Eye (tissue), 1 donor: ENCODE data around the gene GRIA1.

Source experiments
- DNase-seq: peaks from one replicate; pipeline ENCODE4 v3.0.0-alpha.2; 2015

The GRIA1 gene

DNA sequence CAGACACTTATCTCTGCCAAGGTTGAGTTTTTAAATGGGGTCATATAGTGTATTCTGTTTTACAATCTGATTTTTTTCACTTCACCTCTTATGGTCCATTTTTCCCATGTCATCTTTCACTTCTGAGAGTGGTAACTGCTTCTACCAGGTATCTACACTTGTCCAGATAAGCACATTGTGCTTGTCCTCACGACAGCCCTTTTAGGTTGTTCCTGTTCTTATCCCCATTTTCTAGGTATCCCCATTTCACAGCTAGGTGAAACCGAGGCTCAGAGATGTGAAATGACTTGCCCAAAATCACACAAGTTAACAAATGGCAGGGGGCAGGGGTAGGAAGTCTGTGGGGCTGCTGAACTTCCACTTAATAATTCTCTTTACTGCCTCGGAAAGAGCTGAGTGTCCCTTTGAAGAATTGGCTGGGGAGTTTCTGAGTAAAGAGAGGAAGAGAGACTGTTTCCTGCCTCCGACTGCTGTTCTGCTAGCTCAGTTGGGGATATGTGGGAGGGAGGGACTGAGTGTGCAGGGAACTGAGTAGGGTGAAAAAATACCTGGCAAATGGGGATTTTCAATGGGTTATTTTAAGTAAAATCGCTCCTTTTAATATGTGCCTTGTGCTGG, 255.4 kb downstream of the GRIA1 start:
- DNase-seq, result no peak

DNA sequence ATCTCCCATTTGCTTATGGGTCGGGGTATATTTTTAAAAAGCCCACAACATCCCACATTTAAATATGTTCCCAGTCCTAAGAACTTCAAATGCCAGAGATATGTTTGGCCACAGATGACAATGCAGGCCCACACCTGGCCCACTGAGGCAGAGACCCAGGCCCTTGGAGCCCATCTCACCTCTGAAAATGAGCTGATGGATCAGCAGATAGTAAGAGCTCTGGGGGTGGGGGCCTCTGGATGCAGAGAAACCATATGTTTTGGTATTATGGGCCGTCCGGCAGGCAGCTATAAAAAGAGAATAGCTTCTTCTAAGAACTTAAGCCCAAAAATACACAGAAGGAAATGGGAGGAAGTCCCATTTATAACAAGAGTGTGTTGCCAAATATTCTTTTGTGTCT, 256.0 kb downstream of the GRIA1 start:
- no peak for DNase-seq

DNA sequence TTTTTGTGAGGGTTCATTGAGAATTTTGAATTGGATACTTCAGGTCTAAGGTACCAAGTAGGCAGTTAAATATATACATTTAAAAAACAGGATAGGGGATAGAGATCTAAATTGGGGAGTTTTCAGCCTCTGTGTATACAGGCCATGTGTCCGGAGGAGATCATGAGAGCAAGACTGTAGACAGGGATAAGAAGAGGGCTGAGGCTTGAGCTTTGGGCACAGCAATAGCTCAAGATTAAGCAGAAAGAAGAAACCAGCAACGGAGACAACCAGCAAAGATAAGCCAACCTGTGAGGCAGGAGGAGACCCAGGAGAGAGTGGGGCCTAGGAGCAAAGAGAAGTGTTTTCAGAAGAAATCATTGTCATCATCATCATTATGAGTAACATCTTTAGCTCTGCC, 258.4 kb downstream of the GRIA1 start:
- no peak for DNase-seq

DNA sequence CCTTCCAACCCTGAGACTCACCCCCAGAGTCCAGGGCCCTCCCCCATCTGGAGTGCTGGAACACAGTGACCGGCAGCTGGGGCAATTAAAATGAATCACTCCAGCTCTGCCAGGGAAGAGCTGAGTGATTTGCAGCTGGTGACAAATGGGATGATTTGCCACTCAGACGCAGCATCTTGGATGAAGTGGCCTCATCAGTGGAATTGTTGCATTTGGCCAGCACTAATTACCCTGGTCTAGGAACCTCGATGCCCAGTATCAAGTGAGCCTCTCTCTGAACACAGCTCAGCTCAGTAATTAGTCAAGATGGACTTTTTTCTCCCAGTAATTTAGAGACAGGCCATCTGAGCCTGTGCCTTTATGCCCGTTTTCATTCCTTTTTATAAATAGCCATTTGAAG, 259.5 kb downstream of the GRIA1 start:
- peak; percentile 83 for DNase-seq

DNA sequence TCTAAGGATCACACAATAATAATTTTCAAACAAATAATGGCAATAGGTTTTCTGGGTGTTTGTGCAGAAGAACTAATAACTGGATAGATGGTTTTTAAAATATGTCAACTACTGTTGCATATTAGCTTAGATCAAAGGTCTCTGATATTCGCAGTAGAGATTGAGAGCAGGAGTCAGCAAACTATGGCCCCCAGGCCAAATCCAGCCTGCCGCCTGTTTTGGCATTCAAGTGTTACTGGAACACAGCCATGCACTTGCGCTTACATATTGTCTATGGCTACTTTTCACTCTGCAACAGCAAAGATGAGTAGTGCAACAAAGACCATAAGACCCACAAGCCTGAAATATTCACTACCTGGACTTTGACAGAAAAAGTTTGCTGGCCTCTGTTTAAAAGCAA, 260.8 kb downstream of the GRIA1 start:
- no peak for DNase-seq

DNA sequence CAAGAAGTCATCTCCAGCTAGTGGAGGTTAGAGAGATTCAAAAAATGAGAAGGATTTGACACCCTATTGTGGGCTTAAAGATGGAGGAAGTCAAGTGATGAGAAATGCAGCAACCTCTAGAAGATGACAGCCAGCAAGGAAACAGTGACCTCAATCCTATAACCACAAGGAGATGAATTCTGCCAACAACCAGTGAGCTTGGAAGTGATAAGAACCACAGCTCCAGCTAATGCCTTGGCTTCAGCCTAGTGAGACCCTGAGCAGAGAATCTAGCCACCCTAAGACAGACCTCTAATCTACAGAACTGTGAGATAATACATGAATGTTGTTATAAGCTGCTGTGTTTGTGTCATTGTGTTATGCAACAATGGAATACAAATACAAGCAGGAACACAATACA, 262.4 kb downstream of the GRIA1 start:
- no peak for DNase-seq

DNA sequence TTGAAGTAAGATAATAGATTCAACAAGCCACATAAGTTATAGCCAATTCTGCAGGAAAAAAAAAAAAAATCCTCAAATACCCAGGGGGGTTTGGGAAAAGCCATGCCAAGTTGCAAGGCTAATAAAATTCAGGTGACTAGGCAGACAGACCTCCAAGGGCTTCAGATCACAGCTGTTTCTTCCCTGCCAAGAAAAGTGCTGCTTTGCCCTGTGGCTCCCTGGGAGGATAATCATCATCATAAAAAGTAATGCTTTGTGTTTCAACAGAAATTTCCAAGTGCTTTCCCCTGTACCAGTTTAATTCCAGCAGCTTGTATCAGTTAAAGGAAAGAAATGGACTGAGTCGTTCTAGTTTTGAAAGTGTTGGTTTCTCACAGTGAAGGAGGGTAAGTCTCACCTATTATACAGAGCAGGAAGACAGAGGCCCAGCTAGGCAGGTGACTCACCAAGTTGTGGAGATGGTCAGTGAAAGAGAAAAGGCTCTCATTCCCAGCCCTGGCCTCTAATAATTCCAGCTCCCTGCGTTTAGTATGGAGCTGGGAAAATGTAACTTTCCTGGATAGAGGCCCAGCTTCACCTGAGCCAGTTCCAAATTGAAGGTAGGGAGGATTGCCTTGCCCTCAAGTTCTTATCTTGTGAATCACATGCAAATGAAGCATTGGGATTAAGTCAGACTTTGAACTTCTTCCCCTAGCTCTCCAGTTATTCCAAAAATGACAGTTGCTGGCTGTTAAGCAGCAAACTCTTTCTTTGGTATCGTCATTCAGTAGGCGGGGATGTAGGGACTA, 263.4 kb downstream of the GRIA1 start:
- DNase-seq, result no peak

DNA sequence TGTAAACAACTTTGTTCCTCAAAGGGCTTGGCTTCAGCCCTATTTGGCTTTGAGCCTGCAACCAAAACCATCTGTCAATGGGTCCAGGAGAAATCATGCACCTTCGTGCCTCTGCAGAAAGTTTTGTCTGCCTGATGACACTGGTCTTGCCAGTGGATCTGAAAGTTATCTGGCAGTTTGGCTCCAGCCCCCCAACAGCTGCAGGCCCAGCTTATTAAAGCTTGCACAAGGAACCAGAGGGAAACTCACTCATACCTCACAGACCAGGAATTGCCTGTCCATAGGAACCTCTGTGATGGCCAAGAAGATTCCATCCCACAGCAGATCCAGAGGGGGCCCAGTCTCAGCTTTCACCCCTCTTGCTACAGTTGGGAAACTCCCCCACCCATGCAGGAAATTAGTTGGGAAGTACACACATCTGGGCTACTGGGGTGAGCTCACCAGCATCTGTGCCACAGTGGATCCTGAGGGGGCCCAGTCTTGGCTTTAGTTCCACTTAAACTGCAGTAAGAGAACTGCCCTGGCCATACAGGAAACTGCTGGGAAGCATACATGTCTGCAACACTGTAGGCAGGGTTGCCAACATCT, 265.5 kb downstream of the GRIA1 start:
- no peak for DNase-seq

DNA sequence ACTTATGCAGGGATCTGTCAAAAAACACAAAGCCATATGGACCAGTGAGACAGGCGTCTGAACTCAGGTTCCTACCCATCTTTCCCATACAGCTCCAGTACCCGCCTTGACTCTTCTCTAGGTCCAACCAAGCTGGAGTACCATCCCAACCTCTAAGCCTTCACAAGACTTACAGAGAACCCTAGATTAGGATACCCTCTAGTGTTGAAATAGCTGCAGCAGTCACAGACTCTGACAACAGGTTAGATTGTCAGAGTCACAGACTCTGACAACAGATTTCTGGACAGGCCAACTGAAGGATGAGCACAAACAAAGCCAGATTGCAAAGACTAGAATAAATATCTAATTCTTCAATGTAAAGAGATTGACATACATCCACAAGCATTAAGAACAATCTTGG, 266.1 kb downstream of the GRIA1 start:
- no peak for DNase-seq

DNA sequence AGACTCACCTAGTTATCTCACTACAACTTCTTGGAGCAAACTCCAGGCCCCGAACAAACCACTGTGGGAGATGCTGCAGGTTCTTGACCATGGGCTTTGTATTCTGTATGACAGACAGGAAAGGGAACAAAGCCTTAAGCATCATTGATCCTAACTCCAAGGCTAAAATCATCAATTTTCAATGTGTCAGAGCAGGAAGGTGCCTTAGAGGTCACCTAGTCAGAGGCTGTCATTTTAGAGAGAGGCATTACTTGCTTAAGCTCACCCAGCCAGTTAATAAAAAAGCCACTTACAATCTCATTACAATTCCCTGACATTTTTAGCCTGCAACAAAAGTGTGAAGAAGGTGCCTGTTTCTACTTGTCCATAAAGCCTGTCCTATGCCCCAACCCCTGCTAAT, 275.5 kb downstream of the GRIA1 start:
- DNase-seq, result no peak

DNA sequence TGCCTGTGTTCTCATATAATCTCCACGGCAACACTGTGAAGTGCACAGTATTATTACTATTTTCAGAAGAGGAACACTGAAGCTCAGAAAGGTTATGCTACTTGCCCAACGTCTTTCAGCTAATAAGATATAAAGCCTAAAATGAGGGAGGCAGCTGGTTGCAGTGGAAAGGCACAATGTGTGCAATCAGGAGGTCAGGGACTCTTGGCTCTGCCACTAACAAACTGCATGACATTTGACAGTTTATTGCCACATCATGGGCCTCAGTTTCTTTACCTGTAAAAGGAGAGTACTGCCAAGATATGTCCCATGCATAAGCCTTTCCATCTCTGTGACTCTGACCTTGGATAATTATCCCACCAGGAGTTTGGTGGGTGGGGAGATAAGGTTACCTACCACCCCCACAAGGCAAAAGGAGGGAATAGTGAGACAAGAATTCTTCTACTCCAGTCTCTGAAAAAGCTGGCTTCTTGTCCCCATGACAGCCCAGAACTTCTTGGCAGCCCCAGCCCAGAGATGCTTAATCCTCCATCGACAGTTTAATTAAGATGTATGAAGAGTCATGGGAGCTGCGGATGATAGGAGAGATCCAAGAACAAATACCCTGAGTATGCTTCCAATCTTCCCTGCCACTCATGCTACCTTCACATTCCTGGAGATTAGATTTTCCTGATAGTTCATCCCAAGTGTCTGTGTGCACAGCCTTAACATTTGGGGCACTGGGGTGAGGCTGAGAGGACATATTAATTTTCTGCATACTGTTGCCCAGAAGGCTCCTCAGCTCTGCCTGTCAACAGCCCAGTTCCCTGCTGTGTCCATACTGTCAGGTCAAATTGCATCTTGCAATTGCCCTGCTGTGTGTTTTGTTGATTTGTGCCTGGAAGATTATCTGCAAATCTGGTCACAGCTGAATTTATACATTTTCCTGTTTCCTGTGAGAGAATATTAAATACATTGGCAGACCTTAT, 277.0 kb downstream of the GRIA1 start:
- peak; percentile 79 for DNase-seq

DNA sequence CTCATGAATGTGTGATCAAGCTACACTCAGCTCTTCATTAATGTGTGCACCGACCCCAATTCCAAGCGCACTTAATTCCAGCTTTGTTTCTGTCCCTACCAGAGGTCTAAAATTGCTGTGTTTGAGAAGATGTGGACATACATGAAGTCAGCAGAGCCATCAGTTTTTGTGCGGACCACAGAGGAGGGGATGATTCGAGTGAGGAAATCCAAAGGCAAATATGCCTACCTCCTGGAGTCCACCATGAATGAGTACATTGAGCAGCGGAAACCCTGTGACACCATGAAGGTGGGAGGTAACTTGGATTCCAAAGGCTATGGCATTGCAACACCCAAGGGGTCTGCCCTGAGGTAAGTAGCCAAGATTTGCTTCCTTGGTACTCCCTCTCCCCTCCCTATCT, 279.6 kb downstream of the GRIA1 start:
- no peak for DNase-seq

DNA sequence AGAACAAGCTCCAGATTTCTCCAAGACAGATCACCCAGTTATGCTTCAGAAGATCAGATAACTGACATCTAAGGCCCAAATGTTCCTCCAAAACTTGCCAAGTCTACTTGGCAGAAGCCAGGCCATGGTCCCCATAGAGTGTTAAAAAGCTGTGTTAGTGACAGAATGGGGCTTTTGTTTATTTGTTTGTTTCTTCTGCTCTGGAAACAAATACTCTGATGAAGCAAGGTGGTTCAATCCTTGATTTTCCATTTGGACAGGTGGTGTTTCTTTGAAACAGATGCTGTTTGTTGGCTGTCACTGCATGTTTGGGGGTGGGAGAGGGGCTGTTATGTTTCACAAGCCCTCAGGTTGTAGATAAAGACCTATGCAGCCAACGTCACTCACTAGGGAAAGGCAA, 284.2 kb downstream of the GRIA1 start:
- no peak for DNase-seq

DNA sequence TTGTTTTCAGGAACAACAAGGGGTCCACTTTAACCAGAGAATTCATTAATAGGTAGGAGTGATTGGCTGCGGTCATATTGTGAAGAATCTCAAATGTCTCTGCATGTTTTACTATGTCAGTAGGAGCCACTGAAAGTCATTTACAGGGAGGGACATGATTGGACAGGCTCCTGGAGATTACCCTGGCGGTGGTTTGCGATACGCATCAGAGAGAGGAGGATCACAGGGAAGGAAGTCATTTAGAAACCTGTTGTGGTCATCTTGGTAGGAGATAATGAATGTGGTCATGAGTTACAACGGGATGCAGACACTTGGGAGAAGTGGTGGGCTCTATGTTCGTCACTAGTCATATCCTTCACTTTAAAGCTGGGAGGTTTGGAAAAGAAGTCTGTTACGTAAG, 285.5 kb downstream of the GRIA1 start:
- DNase-seq, result no peak

DNA sequence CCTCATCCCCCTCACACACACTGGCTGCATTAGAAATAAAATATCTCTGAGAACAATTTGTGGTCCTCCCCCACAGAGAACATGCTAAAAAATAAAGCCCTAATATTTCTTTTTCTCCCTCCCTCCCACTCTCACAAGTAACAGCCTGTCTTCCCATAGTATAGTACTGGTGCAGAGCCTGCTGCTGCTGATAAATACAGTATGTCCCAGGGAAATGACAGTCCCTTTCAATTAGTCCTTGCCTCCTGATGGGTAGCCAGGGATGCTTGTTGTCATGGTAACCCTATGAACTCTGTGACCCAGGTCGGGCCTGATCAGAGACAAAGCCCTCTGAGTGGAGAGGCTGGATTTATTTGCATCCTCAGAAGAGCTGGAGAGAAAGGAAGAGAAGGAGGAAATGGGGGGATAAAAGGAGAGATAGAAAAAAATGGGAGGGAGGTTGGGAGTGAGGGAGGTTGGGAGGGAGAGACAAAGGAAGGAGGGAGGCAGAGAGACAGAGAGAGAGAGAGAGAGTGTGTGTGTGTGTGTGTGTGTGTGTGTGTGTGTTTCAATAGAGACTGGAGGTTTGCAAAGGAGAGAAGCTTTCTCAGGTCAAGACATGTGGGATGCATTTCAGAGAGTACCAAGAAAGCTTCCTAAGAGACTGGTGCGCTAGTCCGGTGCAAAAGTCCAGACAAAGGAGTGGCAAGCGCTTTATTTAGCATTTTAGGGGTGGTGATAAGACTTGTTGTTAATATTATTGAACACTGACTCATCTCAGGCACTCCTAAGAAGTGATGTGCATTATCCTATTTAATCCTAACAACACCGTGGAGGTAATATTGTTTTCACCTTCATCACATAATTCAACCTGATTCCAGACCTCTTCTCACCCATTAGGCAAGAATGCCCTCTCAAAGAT, 287.5 kb downstream of the GRIA1 start:
- peak; percentile 98 for DNase-seq

DNA sequence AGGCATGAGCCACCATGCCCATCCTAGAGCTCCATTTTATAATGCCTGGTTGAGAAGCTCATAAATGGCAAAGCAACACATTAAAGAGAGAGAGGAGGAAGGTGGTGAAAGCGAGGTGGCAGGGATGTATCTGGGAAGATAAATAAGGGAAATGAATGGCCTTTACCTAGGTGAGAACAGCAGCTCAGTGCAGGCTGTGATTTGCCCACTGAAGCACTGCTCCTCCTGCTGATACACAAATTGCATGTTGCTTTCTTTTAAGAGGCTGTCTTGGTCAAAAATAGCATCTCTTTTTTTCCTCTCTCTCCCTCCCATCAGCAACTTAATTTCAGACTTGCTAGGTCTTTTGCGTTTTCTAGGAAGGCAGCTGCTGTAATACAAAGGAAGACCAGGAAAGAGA, 289.4 kb downstream of the GRIA1 start:
- DNase-seq, result no peak

DNA sequence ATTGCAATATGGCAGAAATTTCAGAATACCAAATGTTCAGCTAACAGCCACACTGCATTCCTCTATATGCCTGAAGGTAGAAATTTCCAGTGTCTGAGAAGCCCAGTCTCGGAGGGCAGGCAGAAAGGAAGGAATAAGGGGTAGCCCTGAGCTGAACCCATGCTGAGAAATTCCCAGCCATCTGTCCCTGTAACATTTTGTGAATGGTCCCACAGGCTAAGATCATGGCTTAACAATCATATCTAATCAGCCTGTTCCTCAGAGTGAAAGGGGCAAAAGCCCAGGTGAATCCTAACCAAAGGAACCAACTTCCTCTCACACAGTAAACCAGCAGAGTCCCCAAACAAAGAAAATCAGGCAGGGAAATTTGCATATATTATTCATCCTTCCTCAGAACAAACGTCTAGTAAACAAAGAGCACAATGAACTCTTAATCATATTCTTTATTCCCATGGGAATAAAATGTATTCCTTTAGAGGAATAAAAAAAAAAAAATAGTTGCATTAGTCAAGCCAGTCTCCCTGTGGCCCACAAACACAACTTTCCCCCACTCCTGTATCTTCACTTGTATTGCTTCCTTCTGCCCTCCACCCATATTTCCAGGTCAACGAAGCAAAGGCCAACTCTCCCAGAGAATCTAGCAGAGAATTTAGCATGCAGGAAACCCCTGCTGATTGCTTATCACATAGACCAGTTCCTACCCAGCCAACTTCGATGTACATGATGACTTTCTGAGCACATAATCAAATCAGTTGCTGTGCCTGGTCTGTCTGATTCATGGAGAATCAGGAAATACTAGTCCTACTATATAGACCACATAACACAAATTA, 290.6 kb downstream of the GRIA1 start:
- DNase-seq, result no peak

DNA sequence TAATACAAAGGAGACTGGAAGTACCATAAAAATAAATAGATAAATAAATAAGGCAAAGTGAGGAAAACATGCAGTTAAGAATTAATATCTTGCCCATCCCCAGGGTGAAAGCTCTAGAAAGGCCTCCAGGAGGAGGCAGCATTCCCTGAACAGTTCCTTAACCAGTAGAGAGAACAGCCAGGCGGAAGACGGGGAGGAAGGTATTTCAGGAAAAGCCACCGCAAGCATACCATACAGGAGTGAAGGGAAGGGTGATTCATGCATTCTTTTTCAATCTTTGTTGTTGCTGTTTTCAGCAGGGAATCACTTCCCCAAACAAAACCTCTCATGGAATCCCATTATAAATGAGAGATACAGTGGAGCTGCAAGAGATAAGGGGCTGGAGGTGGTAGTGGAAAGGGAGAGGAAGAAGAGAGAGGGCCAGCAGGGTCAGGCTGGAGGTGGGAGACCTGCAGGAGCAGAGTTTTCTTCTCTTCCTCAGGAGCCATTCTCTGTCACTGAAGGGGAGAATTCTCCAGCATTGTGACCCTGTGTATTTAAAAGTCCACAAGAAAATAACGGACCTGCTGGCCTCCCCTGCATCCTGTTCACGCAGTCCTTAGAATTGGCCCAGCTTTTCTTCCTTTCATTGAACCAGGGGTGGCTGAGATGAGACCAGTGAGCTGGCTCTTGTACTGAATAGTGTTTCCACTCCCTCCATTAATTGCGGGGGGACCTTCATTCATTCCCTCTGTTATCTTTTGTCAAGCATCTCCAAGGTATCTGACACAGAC, 292.3 kb downstream of the GRIA1 start:
- DNase-seq, result no peak

DNA sequence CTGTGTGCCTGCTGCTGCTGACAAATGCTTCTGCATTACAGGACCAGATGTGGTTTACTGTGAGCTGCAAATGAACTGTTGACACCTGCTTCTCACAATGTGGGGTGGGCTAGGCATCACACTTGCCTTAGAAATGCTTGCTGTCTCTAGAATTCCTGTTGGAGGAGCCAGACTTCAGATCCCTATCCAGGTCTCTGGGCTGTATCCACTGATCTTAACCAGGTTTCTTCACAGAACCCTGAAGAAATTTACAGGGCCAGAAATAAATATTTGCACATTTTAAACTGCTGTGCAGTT, 292.8 kb downstream of the GRIA1 start:
- DNase-seq, result no peak

DNA sequence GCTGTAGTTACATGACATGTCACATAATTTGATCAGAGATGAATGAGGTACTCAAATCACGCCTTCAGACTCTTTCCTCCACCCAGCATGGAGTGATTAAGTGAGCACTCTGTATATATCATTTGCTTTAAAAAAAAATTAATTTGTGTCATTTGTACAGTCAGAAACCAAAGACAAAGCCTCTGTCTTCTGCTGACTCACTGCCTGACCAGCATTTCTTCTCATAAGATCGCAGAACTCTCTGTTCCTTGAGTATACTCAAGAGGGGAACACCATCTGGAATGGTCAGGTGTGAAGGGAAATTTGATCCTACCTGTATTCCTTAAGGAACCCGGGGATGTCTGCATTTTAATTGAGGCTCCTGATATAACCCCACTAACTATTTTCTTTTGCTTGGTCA, 293.8 kb downstream of the GRIA1 start:
- DNase-seq, result no peak

DNA sequence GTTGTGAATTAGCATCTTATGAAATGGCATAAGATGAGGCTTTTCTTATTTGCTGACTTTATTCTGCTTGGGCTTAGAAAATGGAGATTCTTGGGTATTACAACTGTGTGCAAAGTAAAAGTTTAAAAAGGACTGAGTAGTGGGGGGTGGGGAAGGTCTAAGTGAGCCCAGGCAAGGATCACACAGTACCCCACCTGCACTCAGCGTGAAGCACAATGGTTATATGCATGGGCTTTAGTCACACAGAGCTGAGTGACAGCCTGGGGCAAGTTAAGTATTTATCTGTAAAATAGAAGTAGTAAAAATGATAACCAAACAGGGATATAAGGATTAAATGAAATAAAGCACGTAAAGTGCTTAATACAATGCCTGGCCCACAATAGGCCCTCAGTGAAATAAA, 300.9 kb downstream of the GRIA1 start:
- DNase-seq, result no peak
